ENCODE measurements around the gene SLC25A53.
"Not testable (repeated sequence)": the region's sequence is repeated elsewhere in the genome, so short reads cannot be mapped to it uniquely, and the experiment has no call there.

Gene SLC25A53

DNA sequence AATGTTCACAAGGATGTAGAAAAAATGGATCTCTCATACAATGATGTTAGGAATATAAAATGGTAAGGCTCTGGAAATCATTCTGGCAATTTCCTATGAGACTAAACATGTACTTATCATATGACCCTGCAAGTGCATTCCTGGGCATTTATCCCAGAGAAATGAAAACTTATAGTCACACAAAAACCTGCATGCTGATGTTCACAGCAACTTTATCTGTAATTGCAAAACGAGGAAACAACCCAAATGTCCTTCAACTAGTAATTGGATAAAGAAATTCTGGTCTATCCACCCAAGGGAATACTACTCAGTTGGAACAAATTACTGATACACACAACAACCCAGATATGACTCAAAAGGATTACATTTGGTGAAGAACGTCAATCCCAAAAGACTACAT lies 30.0 kb downstream of the SLC25A53 start:
- no peak for DNase-seq

DNA sequence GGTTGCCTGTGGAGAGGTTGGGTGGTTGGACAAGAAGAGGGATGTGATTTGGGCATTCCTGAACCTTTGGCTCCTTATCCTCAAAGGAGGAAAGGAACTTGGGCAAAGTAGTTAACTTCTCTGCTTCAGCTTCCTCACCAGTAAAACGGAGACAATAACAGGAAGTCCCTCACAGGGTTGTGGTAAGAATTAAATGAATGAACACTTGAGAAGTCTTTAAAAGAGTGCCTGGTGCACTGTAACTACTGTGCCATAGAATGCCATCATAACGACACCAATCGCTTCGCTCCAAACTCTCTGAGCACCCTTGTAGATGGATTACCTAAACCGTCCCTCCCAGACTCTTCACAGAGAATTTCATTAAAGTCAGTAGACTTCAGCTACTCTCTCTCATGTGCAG lies 34.0 kb downstream of the SLC25A53 start:
- no peak for DNase-seq

GRCh38 chrX:104118765-104119164 lies 38.0 kb downstream of the SLC25A53 start:
- no peak for DNase-seq

- no peak for DNase-seq
These were observed 39.0 kb downstream of the SLC25A53 start for GRCh38 chrX:104117759-104118158.

DNA sequence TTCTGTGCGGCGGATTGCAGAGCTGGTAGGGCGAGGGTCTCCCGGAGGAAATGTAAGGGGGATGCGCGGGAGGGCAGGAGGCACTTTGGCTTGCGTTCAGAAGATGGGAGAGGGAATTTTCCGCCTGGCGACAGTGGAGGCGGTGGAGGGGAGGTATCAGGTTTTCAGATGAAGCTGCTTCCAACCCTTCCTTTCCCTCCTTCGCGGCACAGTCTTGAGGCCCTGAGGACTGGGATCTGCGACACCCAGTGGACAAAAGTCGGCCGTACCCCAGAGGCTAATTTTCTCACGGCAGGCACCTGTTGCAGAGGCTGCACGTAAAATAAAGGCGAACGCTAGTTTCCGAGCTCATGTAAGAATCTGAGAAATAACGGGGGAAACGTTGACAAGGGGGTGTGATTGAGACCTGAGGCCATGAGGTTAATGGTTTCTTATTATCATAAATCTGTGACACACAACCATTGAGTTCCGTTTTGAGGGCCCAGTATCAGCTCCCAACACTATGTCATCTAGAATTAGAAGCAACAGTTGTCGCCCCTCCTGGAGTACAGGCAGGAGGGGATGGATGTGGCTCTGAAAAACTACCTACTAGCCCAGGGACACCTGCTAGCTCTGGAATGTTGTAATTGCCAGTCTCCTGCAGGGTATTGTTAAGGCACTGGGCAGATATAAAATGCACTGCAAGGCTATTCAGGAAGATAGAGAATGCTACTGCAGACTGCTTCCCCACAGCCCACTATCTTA lies 43.4 kb downstream of the SLC25A53 start:
- DNase-seq = peak; percentile 72

DNA sequence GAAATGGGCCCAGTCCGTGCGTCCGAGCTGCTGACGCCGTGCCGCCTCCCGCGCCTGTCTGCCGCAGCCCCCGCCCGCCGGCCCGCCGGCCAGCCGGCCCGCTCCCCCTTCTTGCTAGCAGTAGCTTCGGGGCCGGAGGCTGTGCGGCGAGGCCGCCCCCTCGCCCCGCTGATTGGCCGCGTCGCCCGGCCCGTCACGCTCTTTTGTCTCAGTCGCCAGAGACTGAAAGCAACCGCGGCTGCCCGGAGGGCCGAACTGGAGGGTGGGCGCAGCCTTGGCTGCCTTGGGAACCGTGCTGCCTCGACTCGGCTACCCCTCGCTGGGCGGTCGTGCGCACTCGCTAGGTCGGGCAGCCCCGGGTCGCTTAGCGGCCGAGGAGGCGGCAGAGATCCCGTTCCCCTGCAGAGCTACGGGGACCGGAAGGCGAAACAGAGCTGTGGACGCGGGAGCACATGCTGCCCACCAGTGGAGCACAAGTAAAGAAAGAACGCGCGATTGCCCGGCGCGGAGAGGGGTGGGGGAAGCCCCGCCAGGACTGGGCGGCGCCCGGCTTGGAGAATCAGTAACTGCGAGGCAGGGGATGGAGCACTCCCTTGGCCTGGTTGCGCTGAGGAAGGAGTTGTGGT lies 44.4 kb downstream of the SLC25A53 start, which contains the start of gene ZCCHC18:
ZCCHC18 (plus strand) TSS at position 198 of the 626 bp plus-strand sequence. CDS start 1,589 bp downstream, outside the sequence.
- peak; percentile 78 for DNase-seq

DNA sequence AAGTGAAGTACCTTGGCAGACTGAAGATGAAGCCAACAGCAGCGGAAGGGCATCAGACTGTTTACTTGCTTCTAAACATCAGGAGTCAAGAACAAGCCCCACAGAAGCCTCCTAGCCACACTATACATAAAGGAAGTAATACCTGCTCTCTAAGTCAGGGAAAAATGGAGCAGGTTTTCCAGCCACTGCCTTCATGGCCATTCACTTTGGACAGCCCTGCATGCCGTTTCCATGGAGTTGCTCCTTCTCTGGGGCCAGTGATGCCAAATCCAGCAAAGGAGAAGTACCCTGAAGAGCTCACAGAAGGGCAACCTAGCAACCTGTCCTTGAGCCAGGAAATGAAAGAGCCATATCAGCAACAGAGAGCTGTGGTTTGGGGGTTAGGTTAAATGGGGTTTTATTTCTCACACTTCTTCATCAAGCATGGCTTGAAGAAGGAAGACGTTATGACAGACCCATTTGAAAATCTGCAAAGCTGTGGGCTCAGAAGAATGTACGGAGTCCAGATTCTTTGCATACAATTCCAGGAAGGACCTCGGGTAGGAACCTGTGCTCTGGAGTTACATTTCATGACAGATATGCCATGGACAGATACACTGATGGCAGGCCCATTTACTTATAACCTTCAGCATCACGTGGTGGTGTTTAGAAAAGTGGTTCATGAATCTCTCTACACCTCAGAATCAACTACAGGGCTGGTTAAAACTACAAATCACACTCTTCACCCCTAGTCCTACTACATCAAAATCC lies 46.1 kb downstream of the SLC25A53 start:
- DNase-seq = not testable (repeated sequence)

GRCh38 chrX:104108955-104109354 lies 47.9 kb downstream of the SLC25A53 start:
- no peak for DNase-seq

DNA sequence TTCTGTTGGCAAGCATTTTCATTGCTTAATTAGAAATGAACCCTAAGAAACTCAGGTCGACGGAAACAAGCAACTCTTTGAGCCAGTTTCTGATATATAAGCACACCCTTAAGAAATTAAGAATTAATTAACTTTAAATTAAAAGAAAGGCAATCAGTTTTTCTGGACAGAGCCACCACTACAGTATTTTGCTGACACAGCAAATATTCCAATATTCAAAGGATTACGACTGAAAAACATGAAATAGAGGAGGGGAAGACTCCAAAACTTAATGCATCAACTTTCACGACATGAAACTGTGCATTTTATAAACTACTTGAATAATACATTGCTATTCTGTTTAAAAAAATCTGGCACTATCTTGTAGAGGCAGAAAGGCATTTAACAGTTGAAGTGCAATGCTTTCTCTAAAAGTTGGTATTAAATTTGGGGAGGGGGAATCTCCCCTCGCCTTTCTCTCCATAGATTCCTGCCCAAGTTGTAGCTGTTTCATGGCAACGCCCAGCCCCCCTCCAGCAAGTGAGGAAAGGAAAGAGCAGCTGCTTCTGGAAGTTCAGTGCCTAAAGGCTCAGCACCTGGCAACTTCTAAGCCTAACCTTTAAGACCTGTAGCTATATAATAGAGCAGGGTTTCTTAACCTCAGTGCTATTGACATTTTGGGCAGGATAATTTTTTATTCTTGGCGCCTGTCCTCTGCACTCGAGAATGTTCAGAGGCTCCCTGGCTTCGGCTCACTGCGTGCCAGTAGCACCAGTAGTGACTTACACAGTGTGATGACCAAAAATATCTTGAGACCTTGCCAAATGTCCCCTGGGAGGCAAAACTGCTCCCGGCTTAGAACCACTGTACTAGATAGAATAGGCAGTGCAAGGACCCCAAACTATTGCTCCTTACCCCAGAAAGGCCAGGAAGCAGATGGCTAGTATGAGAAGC lies 51.2 kb downstream of the SLC25A53 start:
- DNase-seq = no peak

- DNase-seq = no peak
These were observed 52.1 kb downstream of the SLC25A53 start for GRCh38 chrX:104104676-104105075.

DNA sequence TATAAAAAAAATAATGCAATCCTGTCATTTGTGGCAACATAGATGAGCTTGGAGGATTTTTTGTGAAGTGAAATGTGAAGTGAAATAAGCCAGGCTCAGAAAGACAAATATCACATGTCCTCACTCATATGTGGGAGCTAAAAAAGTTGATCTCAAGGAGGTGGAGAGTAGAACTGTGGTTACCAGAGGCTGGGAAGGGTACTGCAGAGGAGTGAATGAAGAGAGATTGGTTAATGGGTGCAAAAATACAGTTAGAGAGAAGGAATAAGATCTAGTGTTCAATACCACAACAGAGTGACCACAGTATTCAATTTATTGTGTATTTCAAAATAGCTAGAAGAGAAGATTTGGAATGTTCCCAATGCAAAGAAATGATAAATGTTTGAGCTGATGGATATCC lies 57.9 kb downstream of the SLC25A53 start:
- no peak for DNase-seq

DNA sequence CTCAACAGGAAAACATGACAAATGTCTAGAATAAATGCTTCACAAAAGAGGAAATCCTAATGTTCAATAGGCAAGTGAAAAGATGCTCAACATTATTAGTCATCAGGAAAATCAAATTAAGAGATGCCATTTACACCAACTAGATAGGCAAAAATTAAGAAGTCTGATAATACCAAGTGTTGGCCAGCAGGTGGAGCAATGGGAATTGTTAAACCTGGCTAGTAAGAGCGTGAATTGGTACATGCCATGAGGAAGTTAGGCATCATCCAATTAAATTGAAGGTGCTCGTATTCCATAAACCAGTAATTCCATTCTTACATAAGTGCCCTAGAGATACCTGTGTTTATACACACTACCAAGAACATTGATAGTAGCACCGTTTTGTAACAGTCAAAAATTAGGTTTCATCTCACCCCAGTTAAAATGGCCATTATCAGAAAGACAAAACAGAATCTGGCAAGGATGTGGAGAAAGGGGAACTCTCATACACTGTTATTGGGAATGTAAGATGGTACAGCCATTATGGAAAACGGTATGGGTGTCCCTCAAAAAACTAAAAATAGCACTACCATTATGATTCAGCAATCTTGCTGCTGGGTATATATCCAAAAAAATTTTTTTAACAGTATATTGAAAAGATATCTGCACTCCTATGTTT lies 58.5 kb downstream of the SLC25A53 start:
- DNase-seq = no peak

GRCh38 chrX:104085919-104086318 lies 70.9 kb downstream of the SLC25A53 start:
- no peak for DNase-seq

GRCh38 chrX:104085477-104085876 lies 71.3 kb downstream of the SLC25A53 start:
- DNase-seq = no peak

- DNase-seq = no peak
These were observed 72.1 kb downstream of the SLC25A53 start for GRCh38 chrX:104084534-104085277.

DNA sequence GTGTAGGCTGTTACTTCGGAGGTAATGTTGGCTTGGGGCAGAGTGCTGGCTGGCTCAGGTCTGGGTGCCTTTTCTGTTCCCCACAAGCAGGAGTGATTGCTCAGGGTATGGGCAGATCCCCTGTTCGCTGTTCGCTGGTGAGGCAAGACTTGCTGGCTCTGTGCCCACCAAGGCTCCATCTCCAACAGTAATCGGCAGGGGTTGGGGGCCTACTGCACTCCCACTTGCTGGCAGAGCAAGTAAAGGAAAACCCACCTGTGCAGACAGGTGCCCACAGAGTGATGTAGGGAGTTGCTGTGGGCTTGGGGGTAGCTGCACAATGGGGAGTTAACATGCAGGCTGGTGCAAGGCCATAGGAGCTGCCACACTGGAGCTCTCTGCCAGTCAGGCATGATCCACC lies 72.7 kb downstream of the SLC25A53 start:
- no peak for DNase-seq

DNA sequence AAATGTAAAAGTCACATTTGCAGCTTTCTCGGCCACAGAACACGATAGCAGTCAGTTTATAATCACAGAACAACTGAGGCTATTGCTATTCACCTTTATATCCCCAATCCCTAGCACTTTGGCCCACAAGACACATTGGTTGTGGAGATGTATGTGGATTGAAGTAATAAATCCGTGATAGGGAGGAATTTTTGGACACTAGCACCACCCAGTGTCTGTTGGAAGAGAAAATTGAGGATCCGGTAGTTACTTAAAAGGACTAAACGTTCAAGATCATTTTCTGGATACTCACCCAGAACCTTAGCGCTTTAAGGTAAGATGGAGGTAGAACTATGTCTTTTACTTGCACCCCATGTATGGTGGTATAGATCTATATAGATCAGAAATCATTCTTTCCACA lies 79.0 kb downstream of the SLC25A53 start:
- DNase-seq = not testable (repeated sequence)

DNA sequence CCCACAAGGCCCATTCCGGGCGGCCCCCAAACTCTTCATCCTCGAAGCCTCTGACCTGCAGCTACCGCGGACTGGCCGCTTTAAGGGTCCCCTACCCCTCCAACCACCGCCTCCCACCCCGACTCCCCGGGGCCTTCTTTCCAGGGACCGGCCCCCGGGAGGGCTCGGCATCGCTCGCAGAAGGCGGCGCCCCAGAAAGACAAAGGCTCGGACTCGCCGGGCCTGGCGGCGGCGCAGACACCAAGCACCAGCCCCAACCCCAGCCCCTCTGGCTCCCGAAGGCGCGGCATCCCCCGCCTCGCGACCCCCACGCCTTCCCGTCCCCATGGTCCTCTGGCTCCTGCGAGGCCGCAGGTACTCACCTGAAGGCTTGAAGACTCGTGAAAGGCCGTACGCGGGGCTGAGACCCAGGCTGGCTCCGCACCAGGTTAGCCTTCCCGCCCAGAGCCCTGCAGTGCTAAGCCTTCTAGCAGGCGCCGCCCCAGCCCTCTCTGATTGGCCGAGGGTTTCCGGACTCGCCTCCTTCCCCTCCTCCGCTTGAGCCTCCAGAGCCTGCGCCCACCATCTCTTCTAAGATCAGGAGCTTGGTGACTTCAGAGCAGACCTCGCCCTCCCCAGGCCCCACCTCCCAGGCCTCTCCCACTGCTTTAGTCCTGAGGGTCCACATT lies 80.9 kb downstream of the SLC25A53 start, which contains the start of gene TMSB15C:
TMSB15C (minus strand) TSS at position 459 of the 668 bp plus-strand sequence.
- not testable (repeated sequence) for DNase-seq

DNA sequence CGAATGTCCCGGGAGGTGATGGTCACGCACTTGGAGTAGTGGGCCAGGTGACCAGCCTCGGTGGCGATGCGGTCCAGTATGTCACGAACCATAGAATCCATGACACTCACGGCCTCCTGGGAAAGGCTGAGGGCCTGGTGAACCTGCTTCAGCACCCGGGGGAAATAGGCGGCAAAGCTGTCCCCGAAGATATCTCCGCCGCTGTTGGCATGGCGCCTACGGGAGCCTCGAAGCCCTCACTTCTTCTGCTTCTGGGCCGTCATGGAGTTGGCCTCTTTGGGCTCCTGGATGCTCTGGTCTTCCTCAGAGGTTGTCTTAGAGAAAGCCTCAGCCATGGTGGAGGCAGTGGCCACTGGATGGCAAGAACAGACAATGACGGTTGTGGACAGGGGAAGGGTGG lies 94.2 kb downstream of the SLC25A53 start:
- DNase-seq = not testable (repeated sequence)

DNA sequence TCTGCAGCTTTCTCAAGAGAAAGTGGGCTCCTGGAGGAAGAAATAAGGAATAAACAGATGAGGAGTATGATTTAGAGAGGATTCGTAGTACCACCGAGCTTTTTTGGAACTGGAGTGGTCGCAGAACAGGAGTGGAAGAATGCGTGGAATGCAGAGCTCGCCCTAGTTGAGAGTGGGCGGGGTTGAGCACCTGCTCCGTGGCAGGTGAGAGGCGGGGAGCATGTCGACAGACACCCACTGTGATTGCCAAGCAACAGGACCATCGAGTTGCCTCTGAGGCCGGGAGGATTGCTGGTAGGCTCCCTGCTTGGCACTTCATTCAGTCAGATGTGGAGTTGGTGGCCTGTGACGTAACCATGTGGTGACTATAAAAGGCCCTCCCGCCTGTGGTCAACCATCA lies 101.9 kb downstream of the SLC25A53 start:
- DNase-seq = not testable (repeated sequence)

Data from activated CD8-positive, alpha-beta memory T cell treated with anti-CD3 and anti-CD28 coated beads for 24 hours (primary cell).